Measurements from ENCODE around the gene STS.

STS gene

DNA sequence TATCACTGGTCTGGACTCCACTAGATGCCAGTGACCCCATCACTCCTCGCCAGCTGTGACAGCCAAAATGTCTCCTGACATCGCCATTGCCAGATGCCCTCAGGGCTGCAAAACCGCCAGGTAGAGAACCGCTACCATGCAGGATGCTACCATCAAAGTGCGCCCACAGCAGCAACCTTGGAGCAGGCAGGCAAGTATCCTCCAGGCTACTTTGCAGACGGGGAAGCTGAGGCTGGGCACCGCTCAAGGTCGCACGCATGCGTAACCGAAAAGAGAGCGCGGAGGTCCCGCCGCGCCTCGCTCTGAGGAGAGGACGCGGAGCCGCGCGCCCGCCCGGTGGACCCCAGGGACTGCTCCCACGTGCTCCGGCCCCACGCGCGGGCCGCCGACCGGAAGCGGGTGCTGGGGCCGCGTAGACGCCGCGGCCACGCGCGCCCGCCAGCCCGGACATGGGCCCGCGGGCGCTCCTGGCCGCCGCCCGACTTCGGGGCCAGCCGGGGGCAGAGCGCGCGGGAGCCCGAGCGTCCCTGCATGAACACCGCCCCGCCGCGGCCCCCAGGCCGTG, at the start of gene STS:
STS (plus strand) TSS at position 300 of the 565 bp plus-strand sequence. CDS start 105,488 bp downstream, outside the sequence.
- TF ChIP-seq REST (IDR thresholded peaks at IDR 0.05; ENCODE audit: low read depth) (no peak), YY1 (IDR thresholded peaks at IDR 0.05; ENCODE audit: low read depth) (no peak)
- TF ChIP-seq, protein P1, sequence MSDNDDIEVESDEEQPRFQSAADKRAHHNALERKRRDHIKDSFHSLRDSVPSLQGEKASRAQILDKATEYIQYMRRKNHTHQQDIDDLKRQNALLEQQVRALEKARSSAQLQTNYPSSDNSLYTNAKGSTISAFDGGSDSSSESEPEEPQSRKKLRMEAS (IDR thresholded peaks at IDR 0.05), result peak; percentile 62
- TF ChIP-seq, protein P2, sequence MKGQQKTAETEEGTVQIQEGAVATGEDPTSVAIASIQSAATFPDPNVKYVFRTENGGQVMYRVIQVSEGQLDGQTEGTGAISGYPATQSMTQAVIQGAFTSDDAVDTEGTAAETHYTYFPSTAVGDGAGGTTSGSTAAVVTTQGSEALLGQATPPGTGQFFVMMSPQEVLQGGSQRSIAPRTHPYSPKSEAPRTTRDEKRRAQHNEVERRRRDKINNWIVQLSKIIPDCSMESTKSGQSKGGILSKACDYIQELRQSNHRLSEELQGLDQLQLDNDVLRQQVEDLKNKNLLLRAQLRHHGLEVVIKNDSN (IDR thresholded peaks at IDR 0.05), result no peak

GRCh38 chrX:7100022-7100421, 47.5 kb upstream of the STS start:
- TF ChIP-seq REST (IDR thresholded peaks at IDR 0.05; ENCODE audit: low read depth) (no peak), RAD21 (IDR thresholded peaks at IDR 0.05; ENCODE audit: low read depth) (no peak), FOXM1 (IDR thresholded peaks at IDR 0.05; ENCODE audit: borderline replicate concordance, low read depth) (no peak), NFIC (IDR thresholded peaks at IDR 0.05) (no peak)

DNA sequence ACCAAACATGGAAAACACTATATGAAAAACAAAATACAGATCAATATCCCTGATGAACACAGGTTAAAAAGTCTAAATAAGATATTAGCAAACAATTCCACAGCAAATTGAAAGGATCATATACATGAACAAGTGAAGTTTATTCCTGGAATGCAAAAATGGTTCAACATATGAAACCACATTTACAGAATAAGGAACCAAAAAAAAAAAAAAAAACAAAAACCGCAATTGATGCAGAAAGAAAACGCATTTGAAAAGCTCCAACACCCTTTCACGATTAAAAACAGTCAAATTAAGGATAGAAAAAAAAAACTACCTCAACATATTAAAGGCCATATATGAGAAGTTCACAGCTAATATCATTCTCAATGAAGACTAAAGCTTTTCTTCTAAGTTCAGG, 45.4 kb upstream of the STS start:
- TF ChIP-seq CEBPB (IDR thresholded peaks at IDR 0.05), result no peak
- TF ChIP-seq ZBTB7A (IDR thresholded peaks at IDR 0.05; ENCODE audit: low read depth), result no peak
- no peak for TF ChIP-seq TAF1 (IDR thresholded peaks at IDR 0.05; ENCODE audit: low read depth)
- TF ChIP-seq EGR1 (IDR thresholded peaks at IDR 0.05), result no peak

GRCh38 chrX:7106649-7107048, 40.9 kb upstream of the STS start:
- TF ChIP-seq RAD21 (IDR thresholded peaks at IDR 0.05; ENCODE audit: low read depth), result no peak
- no peak for TF ChIP-seq CEBPB (IDR thresholded peaks at IDR 0.05)
- TF ChIP-seq, protein P2 (IDR thresholded peaks at IDR 0.05), result no peak
- TF ChIP-seq, protein P1 (IDR thresholded peaks at IDR 0.05), result no peak

- TF ChIP-seq NFIC (IDR thresholded peaks at IDR 0.05) (no peak), ZBTB7A (IDR thresholded peaks at IDR 0.05; ENCODE audit: low read depth) (no peak), CREB1 (IDR thresholded peaks at IDR 0.05; ENCODE audit: low read depth) (no peak), EGR1 (IDR thresholded peaks at IDR 0.05) (no peak), TCF12 (IDR thresholded peaks at IDR 0.05; ENCODE audit: low read depth) (no peak), RAD21 (IDR thresholded peaks at IDR 0.05; ENCODE audit: low read depth) (no peak), YY1 (IDR thresholded peaks at IDR 0.05; ENCODE audit: low read depth) (no peak), EP300 (IDR thresholded peaks at IDR 0.05; ENCODE audit: borderline replicate concordance) (no peak), TEAD4 (IDR thresholded peaks at IDR 0.05) (no peak), FOXM1 (IDR thresholded peaks at IDR 0.05; ENCODE audit: borderline replicate concordance, low read depth) (no peak), REST (IDR thresholded peaks at IDR 0.05; ENCODE audit: low read depth) (no peak), TAF1 (IDR thresholded peaks at IDR 0.05; ENCODE audit: low read depth) (no peak), CEBPB (IDR thresholded peaks at IDR 0.05) (no peak)
- TF ChIP-seq, protein P1 (IDR thresholded peaks at IDR 0.05), result no peak
- TF ChIP-seq, protein P2 (IDR thresholded peaks at IDR 0.05), result no peak
These were observed 39.5 kb upstream of the STS start for GRCh38 chrX:7108030-7108429.
